ENCODE results near the gene SLC25A43. TPM values are rescaled to one million over a fixed set of nuclear protein-coding genes. Genes with fewer than 3 reads are reported as not detected.

Gene SLC25A43
- total and polyA plus RNA-seq, 2 experiments from 2014 or later, result 28.4 to 53.4 TPM

GRCh38 chrX:119423631-119424030 lies 24.5 kb downstream of the SLC25A43 start:
- no peak overlapping the region for H2AFZ ChIP-seq
- in situ Hi-C loops (cut with MboI), result no loop called here
- no peak overlapping the region for H3K4me2 ChIP-seq (ENCODE audit: unreplicated experiment)
- no peaks in the 10 kb centered on the region for H3K27me3 ChIP-seq (replicated peaks; ENCODE audit: insufficient read depth)
- no peaks in the 10 kb centered on the region for H4K20me1 ChIP-seq (ENCODE audit: insufficient read depth)
- WGBS, 2 experiments (ENCODE audit: low coverage in 1 of 2, low lambda C conversion rate in 2 of 2, missing lambda C conversion rate in 2 of 2), result 99 to 100% methylated on average over 5 to 14 of the region's 14 CpGs
- no peaks in the 10 kb centered on the region for H3K79me2 ChIP-seq (ENCODE audit: insufficient read depth)
- no peak overlapping the region for H3K9ac ChIP-seq
- no peaks in the 10 kb centered on the region for H3K9me2 ChIP-seq (ENCODE audit: insufficient read depth)
- no peak for DNase-seq
- H3K4me1 ChIP-seq (ENCODE audit: insufficient read depth), result peaks cover 5% of the 10 kb centered on the region; the same call in 1 of the 2 replicates
- no peak for TF ChIP-seq EZH2 (IDR thresholded peaks at IDR 0.05; ENCODE audit: insufficient read depth, poor library complexity, severe bottlenecking)
- no peak for TF ChIP-seq EZH2phosphoT487 (IDR thresholded peaks at IDR 0.05; ENCODE audit: insufficient read depth, low read depth)
- H3K36me3 ChIP-seq (ENCODE audit: low read depth), result no peaks in the 10 kb centered on the region
- H3K27ac ChIP-seq, result no peak overlapping the region
- H3F3A ChIP-seq (ENCODE audit: insufficient read depth), result no peaks in the 10 kb centered on the region
- H3K4me3 ChIP-seq, result no peak overlapping the region
- no peaks in the 10 kb centered on the region for H3K9me3 ChIP-seq (ENCODE audit: low read depth)

- Histone ChIP-seq H3F3A (ENCODE audit: insufficient read depth) (no peaks in the 10 kb centered on the region), H3K27me3 (replicated peaks; ENCODE audit: insufficient read depth) (no peaks in the 10 kb centered on the region), H3K9me2 (ENCODE audit: insufficient read depth) (no peaks in the 10 kb centered on the region), H3K79me2 (ENCODE audit: insufficient read depth) (0 out of 2 replicates have a peak, but pooled peaks cover 3% of the 10 kb centered on the region), H3K36me3 (ENCODE audit: low read depth) (no peaks in the 10 kb centered on the region), H2AFZ (no peak overlapping the region), H3K9ac (no peak overlapping the region), H3K9me3 (ENCODE audit: low read depth) (no peaks in the 10 kb centered on the region), H3K27ac (no peak overlapping the region), H4K20me1 (ENCODE audit: insufficient read depth) (no peaks in the 10 kb centered on the region), H3K4me3 (no peak overlapping the region), H3K4me2 (ENCODE audit: unreplicated experiment) (no peak overlapping the region), H3K4me1 (ENCODE audit: insufficient read depth) (peaks cover 5% of the 10 kb centered on the region; the same call in 1 of the 2 replicates)
- DNase-seq, result no peak
- in situ Hi-C loops (cut with MboI), result no loop called here
- WGBS, 2 experiments (ENCODE audit: low coverage in 1 of 2, low lambda C conversion rate in 2 of 2, missing lambda C conversion rate in 2 of 2), result 98 to 100% methylated on average over 6 of the region's 6 CpGs
- TF ChIP-seq EZH2 (IDR thresholded peaks at IDR 0.05; ENCODE audit: insufficient read depth, poor library complexity, severe bottlenecking) (no peak), EZH2phosphoT487 (IDR thresholded peaks at IDR 0.05; ENCODE audit: insufficient read depth, low read depth) (no peak)
Measured at GRCh38 chrX:119424999-119425398, 25.9 kb downstream of the SLC25A43 start.

- H3K9ac ChIP-seq, result no peak overlapping the region
- no peaks in the 10 kb centered on the region for H3K27me3 ChIP-seq (replicated peaks; ENCODE audit: insufficient read depth)
- no peaks in the 10 kb centered on the region for H4K20me1 ChIP-seq (ENCODE audit: insufficient read depth)
- no peak overlapping the region for H3K4me2 ChIP-seq (ENCODE audit: unreplicated experiment)
- H2AFZ ChIP-seq, result no peak overlapping the region
- peaks cover 5% of the 10 kb centered on the region; the same call in 1 of the 2 replicates for H3K4me1 ChIP-seq (ENCODE audit: insufficient read depth)
- 96 to 100% methylated on average over 5 to 9 of the region's 9 CpGs for whole genome bisulfite sequencing, 2 experiments (ENCODE audit: low coverage in 1 of 2, low lambda C conversion rate in 2 of 2, missing lambda C conversion rate in 2 of 2)
- H3K9me2 ChIP-seq (ENCODE audit: insufficient read depth), result no peaks in the 10 kb centered on the region
- no peaks in the 10 kb centered on the region for H3F3A ChIP-seq (ENCODE audit: insufficient read depth)
- H3K9me3 ChIP-seq (ENCODE audit: low read depth), result no peaks in the 10 kb centered on the region
- no peaks in the 10 kb centered on the region for H3K36me3 ChIP-seq (ENCODE audit: low read depth)
- no peak overlapping the region for H3K27ac ChIP-seq
- 0 out of 2 replicates have a peak, but pooled peaks cover 8% of the 10 kb centered on the region for H3K79me2 ChIP-seq (ENCODE audit: insufficient read depth)
- no peak for TF ChIP-seq EZH2phosphoT487 (IDR thresholded peaks at IDR 0.05; ENCODE audit: insufficient read depth, low read depth)
- TF ChIP-seq EZH2 (IDR thresholded peaks at IDR 0.05; ENCODE audit: insufficient read depth, poor library complexity, severe bottlenecking), result no peak
- H3K4me3 ChIP-seq, result no peak overlapping the region
- peak; percentile 26 for DNase-seq
- in situ Hi-C loops (cut with MboI), result no loop called here
Measured at GRCh38 chrX:119427024-119427794, 28.1 kb downstream of the SLC25A43 start.

GRCh38 chrX:119427795-119428185 lies 28.7 kb downstream of the SLC25A43 start:
- Histone ChIP-seq H3K9me3 (ENCODE audit: low read depth) (no peaks in the 10 kb centered on the region), H3K27ac (no peak overlapping the region), H3K9ac (no peak overlapping the region), H3K79me2 (ENCODE audit: insufficient read depth) (0 out of 2 replicates have a peak, but pooled peaks cover 8% of the 10 kb centered on the region), H2AFZ (no peak overlapping the region), H3K9me2 (ENCODE audit: insufficient read depth) (no peaks in the 10 kb centered on the region), H4K20me1 (ENCODE audit: insufficient read depth) (no peaks in the 10 kb centered on the region), H3K27me3 (replicated peaks; ENCODE audit: insufficient read depth) (no peaks in the 10 kb centered on the region), H3K4me2 (ENCODE audit: unreplicated experiment) (no peak overlapping the region), H3K4me1 (ENCODE audit: insufficient read depth) (peaks cover 5% of the 10 kb centered on the region; the same call in 1 of the 2 replicates), H3F3A (ENCODE audit: insufficient read depth) (no peaks in the 10 kb centered on the region), H3K36me3 (ENCODE audit: low read depth) (no peaks in the 10 kb centered on the region), H3K4me3 (no peak overlapping the region)
- 100% methylated on average over 4 of the region's 4 CpGs for whole genome bisulfite sequencing, 2 experiments (ENCODE audit: low coverage in 1 of 2, low lambda C conversion rate in 2 of 2, missing lambda C conversion rate in 2 of 2)
- TF ChIP-seq EZH2phosphoT487 (IDR thresholded peaks at IDR 0.05; ENCODE audit: insufficient read depth, low read depth), result no peak
- no peak for TF ChIP-seq EZH2 (IDR thresholded peaks at IDR 0.05; ENCODE audit: insufficient read depth, poor library complexity, severe bottlenecking)
- in situ Hi-C loops (cut with MboI), result no loop called here
- DNase-seq, result no peak
